Glutamatergic neuron (in vitro differentiated cells): ENCODE measurements around the gene PSAPL1. TPM values are rescaled to one million over a fixed set of nuclear protein-coding genes. Genes with fewer than 3 reads are reported as not detected.

Experiments
- DNase-seq: peaks from one replicate; pipeline ENCODE4 v3.0.0; 2022
- H3K27ac Mint-ChIP-seq: one replicate; pipeline ENCODE4 v1.8.0; 2020; ENCODE audit warnings: mild to moderate bottlenecking, mixed read lengths, inconsistent platforms; ENCODE audit not compliant: unreplicated experiment
- H3K27me3 Mint-ChIP-seq: one replicate; pipeline ENCODE4 v1.8.0; 2020; ENCODE audit warnings: mild to moderate bottlenecking, moderate library complexity, mixed read lengths, inconsistent platforms; ENCODE audit not compliant: unreplicated experiment
- H3K36me3 Mint-ChIP-seq: one replicate; pipeline ENCODE4 v1.8.0; 2020; ENCODE audit warnings: mild to moderate bottlenecking, mixed read lengths, inconsistent platforms; ENCODE audit not compliant: unreplicated experiment
- H3K4me1 Mint-ChIP-seq: one replicate; pipeline ENCODE4 v1.8.0; 2020; ENCODE audit warnings: mild to moderate bottlenecking, low read depth, mixed read lengths, inconsistent platforms; ENCODE audit not compliant: unreplicated experiment
- H3K4me3 Mint-ChIP-seq: one replicate; pipeline ENCODE4 v1.8.0; 2020; ENCODE audit warnings: mild to moderate bottlenecking, mixed read lengths, inconsistent platforms; ENCODE audit not compliant: unreplicated experiment
- H3K9me3 Mint-ChIP-seq: one replicate; pipeline ENCODE4 v1.8.0; 2020; ENCODE audit warnings: mild to moderate bottlenecking, moderate library complexity, mixed read lengths, inconsistent platforms; ENCODE audit not compliant: unreplicated experiment
- CTCF ChIP-seq: fragments of 200-600 bp; sonication (generic); IDR thresholded peaks from one replicate; pipeline ENCODE4 v1.5.0; 2021; ENCODE audit not compliant: partially characterized antibody, unreplicated experiment
- microRNA-seq: library from miRNA; unstranded; fragments of <30 nt; microRNA quantifications from one replicate; pipeline ENCODE4, GENCODE V29; 2020; ENCODE audit not compliant: unreplicated experiment
- total RNA-seq: library from RNA; stranded (reverse); fragmentation: NEBNext Ultra II Directional; extraction: Animal tissue kit (Norgen Biotek cat#: 25700); gene quantifications from one replicate; pipeline ENCODE4 v1.2.1, GENCODE V29; 2021; ENCODE audit not compliant: unreplicated experiment

Gene PSAPL1
- total RNA-seq, 1 donor from 2014 or later: not detected

GRCh38 chr4:7382634-7383014 is 52.1 kb downstream of the PSAPL1 start:
- Mint-ChIP-seq H3K36me3 (no peaks in the 10 kb centered on the region), H3K27me3 (peaks cover 8% of the 10 kb centered on the region), H3K4me3 (no peak overlapping the region), H3K9me3 (peaks cover 1% of the 10 kb centered on the region), H3K4me1 (peaks cover 12% of the 10 kb centered on the region), H3K27ac (no peak overlapping the region)
- TF ChIP-seq CTCF: no peak
- no peak for DNase-seq

- no peaks in the 10 kb centered on the region for H3K36me3 Mint-ChIP-seq
- no peak for TF ChIP-seq CTCF
- no peak overlapping the region for H3K27ac Mint-ChIP-seq
- DNase-seq: no peak
- H3K9me3 Mint-ChIP-seq: peaks cover 1% of the 10 kb centered on the region
- no peak overlapping the region for H3K4me3 Mint-ChIP-seq
- peaks cover 8% of the 10 kb centered on the region for H3K27me3 Mint-ChIP-seq
- H3K4me1 Mint-ChIP-seq: peaks cover 15% of the 10 kb centered on the region
Measured at GRCh38 chr4:7381890-7382633, 52.7 kb downstream of the PSAPL1 start.

- Mint-ChIP-seq H3K27ac (no peak overlapping the region), H3K27me3 (peaks cover 8% of the 10 kb centered on the region), H3K4me1 (peaks cover 15% of the 10 kb centered on the region), H3K36me3 (no peaks in the 10 kb centered on the region), H3K9me3 (peaks cover 1% of the 10 kb centered on the region), H3K4me3 (no peak overlapping the region)
- DNase-seq: no peak
- TF ChIP-seq CTCF: no peak
Measured at GRCh38 chr4:7381221-7381889, 53.4 kb downstream of the PSAPL1 start.

Small RNA genes within 50 kb of the gene (microRNA-seq; reads per million reads assigned to microRNA genes)
- gene MIR4274: not detected

Other genes starting within 250 kb of the PSAPL1 start
- 29.5 TPM for gene SORCS2, start 242.4 kb downstream of the PSAPL1 start, total RNA-seq